GM12891 (cell line): ENCODE data around the gene NELFA.

Experiments used
- POLR2A ChIP-seq: IDR thresholded peaks from 2 replicates; pipeline ENCODE4 v1.6.1; 2011; ENCODE audit warnings: low read depth, low read length, control low read depth
- TAF1 ChIP-seq: IDR thresholded peaks from 2 replicates; pipeline ENCODE4 v1.6.1; 2011; ENCODE audit warnings: low read depth, low read length, control low read depth

GRCh38 chr4:2009651-2010233, 968 bp upstream of the NELFA start:
- no peak for TF ChIP-seq POLR2A
- no peak for TF ChIP-seq TAF1
